Neural progenitor cell (in vitro differentiated cells): ENCODE measurements around the gene HSPG2.

Experiments
- EZH2 ChIP-seq: fragments of 200-600 bp; sonication (generic); IDR thresholded peaks from 2 replicates; pipeline ENCODE4 v1.6.1; 2017; ENCODE audit warnings: antibody characterized with exemption, mild to moderate bottlenecking, moderate library complexity
- TF ChIP-seq, protein P1 (sequence below): fragments of 200-600 bp; sonication (generic); IDR thresholded peaks from 2 replicates; pipeline ENCODE4 v1.5.1; 2017; ENCODE audit warnings: antibody characterized with exemption, mild to moderate bottlenecking

DNA sequence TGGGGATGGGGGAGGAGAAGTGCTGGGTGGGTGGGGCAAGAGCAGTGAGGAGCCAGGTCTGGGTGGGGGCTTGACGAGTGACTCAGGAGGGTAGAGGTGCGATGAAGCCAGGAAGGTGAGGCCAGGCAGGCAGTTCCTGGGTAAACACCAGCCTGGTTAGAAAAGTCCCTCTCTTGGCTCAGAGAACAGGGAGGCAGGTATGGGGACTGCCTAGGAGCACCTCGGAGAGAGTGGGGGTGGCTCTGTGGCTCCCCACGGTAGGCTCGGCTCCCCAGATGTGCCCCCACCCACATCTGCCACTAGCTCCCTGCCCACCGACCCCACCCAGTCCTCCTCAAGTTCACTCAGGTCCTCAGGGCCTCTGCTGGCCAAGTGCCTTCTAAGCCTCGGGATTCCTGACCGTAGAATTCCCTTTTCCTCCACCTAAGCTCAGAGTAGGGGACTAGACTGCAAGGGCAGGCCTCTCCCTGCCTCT is 1.2 kb downstream of the HSPG2 start:
- TF ChIP-seq, protein P1, sequence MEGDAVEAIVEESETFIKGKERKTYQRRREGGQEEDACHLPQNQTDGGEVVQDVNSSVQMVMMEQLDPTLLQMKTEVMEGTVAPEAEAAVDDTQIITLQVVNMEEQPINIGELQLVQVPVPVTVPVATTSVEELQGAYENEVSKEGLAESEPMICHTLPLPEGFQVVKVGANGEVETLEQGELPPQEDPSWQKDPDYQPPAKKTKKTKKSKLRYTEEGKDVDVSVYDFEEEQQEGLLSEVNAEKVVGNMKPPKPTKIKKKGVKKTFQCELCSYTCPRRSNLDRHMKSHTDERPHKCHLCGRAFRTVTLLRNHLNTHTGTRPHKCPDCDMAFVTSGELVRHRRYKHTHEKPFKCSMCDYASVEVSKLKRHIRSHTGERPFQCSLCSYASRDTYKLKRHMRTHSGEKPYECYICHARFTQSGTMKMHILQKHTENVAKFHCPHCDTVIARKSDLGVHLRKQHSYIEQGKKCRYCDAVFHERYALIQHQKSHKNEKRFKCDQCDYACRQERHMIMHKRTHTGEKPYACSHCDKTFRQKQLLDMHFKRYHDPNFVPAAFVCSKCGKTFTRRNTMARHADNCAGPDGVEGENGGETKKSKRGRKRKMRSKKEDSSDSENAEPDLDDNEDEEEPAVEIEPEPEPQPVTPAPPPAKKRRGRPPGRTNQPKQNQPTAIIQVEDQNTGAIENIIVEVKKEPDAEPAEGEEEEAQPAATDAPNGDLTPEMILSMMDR, result no peak
- no peak for TF ChIP-seq EZH2
